Stimulated activated naive CD8-positive, alpha-beta T cell treated with anti-CD3 and anti-CD28 coated beads, Interleukin-15, Interleukin-2, amounts not matched to agents 100 U/mL and 50 U/mL, for 24 hours (primary cell): Measurements from ENCODE around the gene EIPR1.

Experiments used
- ATAC-seq: fragments of 150-1000 bp; cut with Tn5 transposase; one replicate; pipeline ENCODE4 v1.10.0; 2021
- DNase-seq: peaks from one replicate; pipeline ENCODE4 v3.0.0; 2021

Gene EIPR1

GRCh38 chr2:3377612-3378432 lies at the start of gene EIPR1:
EIPR1 (minus strand) TSS chr2:3377818; CDS start chr2:3377689, 129 bp downstream.
- DNase-seq (peak; percentile 96), ATAC-seq (peak; percentile 86)

DNA sequence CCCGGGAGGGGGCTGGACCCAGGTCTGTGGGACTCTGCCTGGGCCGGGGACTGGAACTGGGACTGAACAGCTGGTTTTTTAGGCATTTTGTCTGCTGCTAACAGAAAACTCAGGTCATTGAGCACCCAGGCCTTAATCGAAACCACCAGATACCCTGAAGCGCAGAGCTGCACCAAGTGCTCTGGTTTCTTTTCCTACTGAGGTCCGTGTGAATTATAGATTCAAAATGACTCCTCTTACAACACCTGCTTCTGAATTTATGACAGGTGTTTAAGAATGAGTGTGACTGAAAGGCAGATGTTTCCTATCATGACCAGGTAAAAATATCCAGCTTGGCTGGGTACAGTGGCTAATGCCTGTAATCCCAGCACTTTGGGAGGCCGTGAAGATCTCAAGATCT lies 49.7 kb upstream of the EIPR1 start:
- no peak for DNase-seq
- no peak for ATAC-seq

DNA sequence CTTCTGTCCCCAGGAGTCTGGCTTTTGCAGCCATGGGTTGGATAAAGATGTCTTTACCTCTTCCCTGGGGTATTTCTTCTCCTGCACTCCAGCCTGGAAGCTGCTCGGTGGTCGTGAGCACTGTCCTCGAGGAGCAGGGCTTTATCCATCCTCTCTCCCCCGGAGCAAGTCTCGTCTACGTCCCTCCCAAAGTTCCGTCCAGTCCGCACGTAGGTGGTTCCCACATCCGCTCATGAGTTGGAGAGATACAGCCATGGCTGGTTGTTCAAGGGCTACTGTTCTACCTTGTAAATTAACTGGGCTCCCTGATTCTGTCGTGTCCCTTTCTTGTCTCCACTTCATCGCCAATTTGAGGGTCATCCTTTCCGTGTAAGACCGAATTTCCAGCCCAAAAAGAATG lies 49.0 kb upstream of the EIPR1 start:
- DNase-seq (no peak), ATAC-seq (no peak)

DNA sequence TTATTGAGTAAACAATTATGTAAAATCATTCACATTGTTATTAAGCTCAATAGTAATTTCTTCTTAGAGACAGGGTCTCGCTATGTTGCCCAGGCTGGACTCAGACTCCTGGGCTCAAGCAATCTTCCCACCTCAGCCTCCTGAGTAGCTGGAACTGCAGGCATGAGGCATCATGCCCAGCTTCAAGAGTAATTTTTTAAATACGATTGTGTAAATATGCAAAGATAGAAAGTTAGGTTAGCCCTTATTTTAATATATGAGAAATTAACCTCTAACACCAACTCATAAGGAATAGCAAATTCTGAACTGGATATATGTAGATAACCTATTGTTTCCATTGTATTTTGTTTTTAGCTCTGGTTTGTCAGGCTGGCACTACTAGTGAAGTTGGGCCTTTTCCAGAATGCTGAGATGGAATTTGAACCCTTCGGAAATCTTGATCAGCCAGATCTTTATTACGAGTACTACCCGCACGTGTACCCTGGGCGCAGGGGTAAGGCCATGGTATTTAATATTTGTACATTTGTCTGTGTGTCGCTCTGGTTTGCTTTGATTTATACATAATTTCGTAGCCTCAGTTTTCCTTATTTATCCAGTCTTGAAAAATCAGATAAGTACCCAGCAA lies 46.7 kb upstream of the EIPR1 start:
- ATAC-seq = no peak
- DNase-seq = no peak

DNA sequence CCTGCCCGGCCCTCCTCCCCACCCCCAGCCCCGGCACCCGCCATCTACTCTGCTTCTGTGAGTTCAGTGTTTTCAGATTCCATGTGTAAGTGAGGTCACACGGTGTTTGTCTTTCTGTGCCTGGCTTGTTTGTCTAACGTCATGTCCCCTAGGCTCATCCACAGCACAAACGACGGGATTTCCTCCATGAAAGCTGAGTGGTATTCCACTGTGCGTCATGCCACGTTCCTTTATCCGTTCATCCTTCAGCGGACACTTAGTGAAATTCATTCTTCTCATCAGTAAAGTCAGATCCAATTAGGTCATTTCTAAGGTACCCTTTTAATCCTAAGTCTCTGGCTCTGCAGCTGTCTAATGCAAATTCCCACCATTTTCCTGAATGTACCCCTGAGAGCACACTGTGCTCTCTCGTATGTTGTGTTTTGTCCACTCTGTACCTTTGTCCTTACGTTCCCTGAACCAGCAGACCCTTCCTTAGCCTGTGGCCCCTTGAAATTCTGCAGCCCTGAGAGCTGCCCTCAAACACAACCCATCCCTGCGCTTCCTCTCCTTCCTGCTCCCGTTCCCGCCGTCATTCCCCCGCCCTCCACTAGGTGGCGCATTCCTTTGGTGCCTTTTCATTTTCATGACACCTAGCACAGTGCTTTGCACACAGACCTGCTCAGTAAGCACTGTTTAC lies 46.0 kb upstream of the EIPR1 start:
- DNase-seq (peak; percentile 85), ATAC-seq (no peak)

DNA sequence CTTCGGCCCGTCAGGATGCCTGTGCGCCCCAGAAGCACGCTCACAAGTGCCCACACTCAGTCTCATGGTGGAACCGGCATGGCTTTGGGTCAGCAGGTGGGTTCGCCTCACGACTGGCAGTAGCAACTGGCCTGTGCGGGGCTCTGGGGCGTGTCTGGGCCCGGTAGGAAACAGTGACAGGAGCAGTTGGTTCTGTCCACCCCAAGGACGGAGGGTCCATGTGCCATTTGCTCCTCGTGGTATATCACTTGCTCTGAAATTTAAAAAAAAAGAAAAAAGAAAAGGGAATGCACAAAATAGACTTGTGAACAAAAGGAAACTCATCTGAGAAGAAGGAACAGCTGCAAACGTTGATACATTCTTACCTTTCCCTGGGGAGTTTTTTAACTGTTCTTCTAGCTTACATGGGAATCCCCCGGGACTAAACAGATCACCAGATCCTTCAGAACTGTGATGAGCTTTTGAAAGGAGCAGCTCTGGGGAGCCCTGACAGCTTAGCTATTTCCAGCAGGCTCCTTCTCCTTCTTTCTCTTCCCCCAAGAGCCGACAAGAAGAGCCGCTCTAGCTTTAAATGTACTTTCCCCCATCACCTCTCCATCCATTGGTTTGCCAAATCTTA lies 44.7 kb upstream of the EIPR1 start:
- ATAC-seq (no peak), DNase-seq (no peak)

DNA sequence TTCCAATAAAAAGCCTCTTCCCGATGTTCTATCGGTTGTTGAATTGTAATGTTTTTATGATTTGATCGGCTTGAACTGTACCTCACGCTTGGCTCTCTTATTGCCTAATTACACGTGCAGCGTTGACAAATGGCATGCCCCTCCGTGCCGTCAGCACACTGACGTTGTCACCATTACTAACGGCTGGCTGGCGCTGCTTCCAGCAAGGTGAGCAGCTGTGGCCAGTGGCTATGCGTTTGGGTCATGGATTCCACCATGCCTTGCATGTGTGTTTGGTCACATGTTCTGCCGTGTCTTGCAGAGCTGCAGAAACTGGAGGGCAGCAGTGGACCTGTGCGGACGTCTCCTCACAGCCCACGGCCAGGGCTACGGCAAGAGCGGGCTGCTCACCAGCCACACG lies 44.0 kb upstream of the EIPR1 start:
- ATAC-seq (no peak), DNase-seq (no peak)

GRCh38 chr2:3420769-3421397 lies 43.3 kb upstream of the EIPR1 start:
- DNase-seq (no peak), ATAC-seq (no peak)

- DNase-seq = no peak
- ATAC-seq = no peak
Observed at GRCh38 chr2:3420076-3420768, 42.6 kb upstream of the EIPR1 start.

- DNase-seq = no peak
- no peak for ATAC-seq
Observed at GRCh38 chr2:3418766-3419404, 41.3 kb upstream of the EIPR1 start.

DNA sequence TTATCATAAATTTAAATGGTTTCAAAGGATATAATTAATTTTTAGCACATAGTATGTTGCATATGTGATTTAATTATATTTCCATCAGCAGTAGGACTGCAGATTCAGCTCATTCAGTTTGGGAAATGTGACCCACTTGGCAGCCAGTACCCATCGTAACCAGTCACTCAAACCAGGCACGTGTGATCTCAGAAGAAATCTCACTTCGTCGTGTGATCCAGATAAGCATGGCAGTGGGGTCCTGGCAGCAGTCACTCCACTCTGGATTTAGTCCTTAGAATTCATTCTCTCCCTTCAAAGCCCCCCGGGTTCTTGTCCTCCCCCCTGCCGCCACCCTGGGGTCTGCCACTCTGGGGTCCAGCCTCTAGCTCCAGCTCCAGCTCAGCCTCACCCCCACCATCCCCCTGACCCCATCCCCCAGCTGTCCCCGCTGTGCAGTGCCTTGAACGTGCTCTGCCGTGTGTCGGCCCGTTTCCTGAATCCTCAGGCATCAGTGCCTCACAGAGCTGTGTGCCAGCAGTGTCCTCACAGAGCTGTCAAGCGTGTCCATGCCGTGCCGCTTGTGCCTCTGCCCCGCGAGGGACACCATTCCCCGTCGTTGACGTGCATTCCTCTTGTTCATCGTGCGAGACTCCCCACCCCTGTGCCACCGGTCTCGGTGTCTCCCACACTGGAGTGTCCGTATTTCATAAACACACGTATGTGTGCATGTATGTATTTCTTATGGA lies 36.7 kb upstream of the EIPR1 start:
- ATAC-seq (no peak), DNase-seq (no peak)

DNA sequence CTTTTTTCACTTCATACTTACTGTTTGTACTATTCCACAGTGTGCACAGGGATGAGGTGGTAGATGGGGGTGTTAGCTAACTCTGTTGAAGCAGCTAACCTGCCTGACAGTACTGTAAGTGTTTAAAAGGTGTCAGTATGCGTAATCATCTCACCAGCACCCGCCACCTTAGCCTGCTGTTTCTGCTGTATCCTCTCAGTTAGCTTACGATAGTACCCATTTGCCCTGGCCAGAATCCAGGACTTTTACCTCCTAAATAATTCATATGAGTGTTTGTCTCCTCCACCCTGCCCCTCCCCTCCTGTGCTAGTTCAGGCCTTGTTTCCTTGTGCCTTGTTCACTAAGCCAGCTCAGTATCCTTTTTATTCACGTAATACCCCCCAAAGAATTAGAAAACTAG lies 36.1 kb upstream of the EIPR1 start:
- ATAC-seq (no peak), DNase-seq (no peak)

DNA sequence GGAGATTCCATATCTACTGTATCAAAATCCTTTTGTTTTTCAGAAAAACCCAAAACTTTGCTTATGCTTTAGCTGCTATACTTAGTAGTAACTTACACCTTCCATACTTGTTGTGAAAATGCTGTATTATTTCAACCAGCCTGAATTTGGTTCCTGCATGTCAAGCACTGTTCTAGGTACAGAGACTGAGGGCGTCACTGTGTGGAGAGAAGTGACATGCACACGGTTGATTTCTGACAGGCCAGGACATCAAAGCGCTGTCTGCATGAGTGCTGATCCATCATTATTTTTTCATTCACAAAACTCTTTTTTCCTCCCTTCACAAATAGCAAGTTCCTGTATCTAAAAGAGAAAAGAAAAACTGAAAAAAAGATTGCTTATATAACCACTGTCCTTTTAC lies 33.5 kb upstream of the EIPR1 start:
- no peak for DNase-seq
- no peak for ATAC-seq

DNA sequence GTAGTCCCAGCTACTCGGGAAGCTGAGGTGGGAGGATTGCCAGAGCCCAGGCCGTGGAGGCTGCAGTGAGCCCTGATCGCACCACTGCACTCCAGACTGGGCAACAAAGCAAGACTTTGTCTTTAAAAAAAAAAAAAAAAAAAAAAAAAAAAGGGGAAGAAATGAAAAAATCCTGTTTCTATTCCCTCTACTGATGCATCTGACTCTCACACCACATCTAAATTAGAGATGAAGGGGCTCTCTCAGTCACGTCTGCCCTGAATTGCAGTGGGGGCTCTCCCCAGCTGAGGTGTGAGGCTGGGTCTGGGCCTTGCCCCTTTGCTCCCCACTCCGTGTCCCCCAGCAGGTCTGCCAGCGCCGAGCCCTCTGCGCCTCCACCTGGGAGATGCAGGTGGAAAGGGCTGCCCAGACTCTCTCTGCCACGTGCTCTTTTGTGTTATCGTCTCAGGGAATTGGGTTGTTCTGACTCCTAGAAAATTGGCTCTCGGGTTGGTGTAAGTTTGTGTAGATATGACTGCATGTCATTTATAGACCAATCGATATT lies 32.1 kb upstream of the EIPR1 start:
- no peak for DNase-seq
- no peak for ATAC-seq

DNA sequence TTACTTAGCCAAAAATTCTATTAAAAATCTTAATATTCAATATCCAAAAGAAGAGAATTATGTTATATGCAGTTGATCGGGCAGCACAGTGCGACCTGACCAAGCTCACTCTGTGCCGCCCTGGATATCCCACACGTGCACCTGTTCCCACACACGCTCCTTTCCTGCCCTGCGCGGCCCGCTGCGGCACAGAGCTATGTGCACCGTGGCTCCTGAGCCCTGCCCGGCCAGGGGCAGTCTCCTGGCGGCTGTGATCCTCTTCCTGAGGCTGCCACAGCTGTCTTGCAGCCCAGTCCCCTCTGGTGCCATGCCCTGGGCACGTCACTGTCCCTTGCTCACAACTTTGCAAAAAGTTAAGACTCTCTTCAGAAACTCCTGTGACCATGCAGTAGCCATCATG lies 31.2 kb upstream of the EIPR1 start:
- ATAC-seq = no peak
- DNase-seq = no peak

DNA sequence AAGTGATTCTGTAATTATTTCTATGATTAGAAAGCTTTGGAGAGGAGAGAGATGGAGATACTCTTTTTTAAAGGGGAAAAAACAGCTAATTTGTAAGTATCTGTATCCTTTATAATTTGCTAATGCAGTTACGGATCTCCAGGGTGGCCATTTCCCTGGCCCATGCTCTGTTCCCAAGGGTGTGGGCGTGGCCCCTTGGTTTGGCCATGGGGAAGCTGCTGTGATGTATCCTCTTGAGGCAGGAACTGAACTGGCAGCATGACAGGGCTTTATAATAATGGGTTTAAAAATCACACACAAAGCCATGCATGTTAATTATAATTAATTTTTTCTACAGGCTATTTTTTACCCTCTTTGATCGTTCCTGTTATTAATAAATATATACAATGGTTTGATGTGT lies 28.9 kb upstream of the EIPR1 start:
- ATAC-seq = no peak
- DNase-seq = no peak

DNA sequence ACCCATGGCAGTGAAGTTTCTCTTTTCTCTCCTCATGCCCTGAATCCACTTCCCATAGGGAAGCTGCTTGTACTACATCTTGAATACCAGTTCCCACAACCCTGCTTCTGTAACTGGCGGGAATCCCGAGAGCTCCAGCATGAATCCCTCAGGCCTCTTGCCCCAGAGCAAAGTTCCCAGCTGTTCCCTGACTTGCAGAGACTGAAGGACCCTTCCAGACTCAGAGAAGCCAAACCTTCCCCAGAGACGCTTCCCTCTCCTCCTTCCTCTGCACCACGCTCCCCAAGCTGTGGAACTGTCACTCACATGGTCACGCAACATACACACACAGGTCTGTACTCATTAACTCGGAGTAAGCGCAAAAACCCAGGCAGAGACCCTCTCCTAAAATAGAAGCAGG lies 28.3 kb upstream of the EIPR1 start:
- DNase-seq = no peak
- ATAC-seq = no peak

GRCh38 chr2:3405307-3405706 lies 27.7 kb upstream of the EIPR1 start:
- ATAC-seq (no peak), DNase-seq (no peak)

DNA sequence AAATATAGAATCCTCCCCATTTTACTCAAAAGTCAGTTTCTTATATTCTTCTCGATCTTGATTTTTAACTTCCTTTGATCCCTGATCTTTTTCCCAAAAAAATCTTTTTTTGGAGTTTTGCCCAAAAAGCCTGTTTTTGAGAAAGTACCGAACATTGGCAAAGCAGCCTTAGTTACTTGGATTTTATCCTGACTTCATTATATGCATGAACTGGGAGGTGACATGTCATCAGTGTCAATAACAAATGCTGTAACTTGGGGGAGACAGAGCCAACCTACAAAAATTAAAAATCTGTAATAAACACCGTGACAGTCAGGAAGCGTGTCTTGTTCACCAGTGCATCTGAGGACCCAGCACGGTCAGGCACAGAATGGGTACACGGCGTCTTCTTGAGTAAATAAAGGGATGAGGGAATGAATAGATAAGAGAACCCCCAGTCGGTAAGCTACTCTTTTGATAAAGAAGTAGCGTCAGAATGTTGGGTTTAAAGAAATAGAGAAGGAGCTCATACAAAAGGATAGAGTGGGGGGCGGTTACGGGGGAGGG lies 26.8 kb upstream of the EIPR1 start:
- ATAC-seq = no peak
- DNase-seq = no peak
